Hepatocyte (in vitro differentiated cells): ENCODE results near the gene MAB21L4. TPM values are rescaled to one million over a fixed set of nuclear protein-coding genes. Genes with fewer than 3 reads are reported as not detected.

ENCODE experiments used
- DNase-seq: peaks from one replicate; pipeline ENCODE4 v3.0.0-alpha.2; 2016; ENCODE audit warnings: low spot score
- H2AFZ ChIP-seq: fragments of 200-600 bp; sonication (generic); 2 replicates; pipeline ENCODE4 v1.6.0; 2016; ENCODE audit warnings: antibody characterized with exemption, mild to moderate bottlenecking
- H3K27ac ChIP-seq: fragments of 200-600 bp; sonication (generic); 2 replicates; pipeline ENCODE4 v1.5.1; 2016; ENCODE audit warnings: mild to moderate bottlenecking
- H3K27me3 ChIP-seq: fragments of 200-600 bp; sonication (generic); 2 replicates; pipeline ENCODE4 v1.6.1; 2016
- H3K36me3 ChIP-seq: fragments of 200-600 bp; sonication (generic); replicated peaks from 2 replicates; pipeline ENCODE4 v1.5.1; 2016; ENCODE audit warnings: low read depth; ENCODE audit not compliant: insufficient read depth
- H3K4me1 ChIP-seq: fragments of 200-600 bp; sonication (generic); 2 replicates; pipeline ENCODE4 v1.5.1; 2016; ENCODE audit warnings: mild to moderate bottlenecking, moderate library complexity; ENCODE audit not compliant: insufficient read depth
- H3K4me2 ChIP-seq: fragments of 200-600 bp; sonication (generic); 2 replicates; pipeline ENCODE4 v1.6.0; 2016
- H3K4me3 ChIP-seq: fragments of 200-600 bp; sonication (generic); 2 replicates; pipeline ENCODE4 v1.5.1; 2016; ENCODE audit warnings: mild to moderate bottlenecking
- H3K79me2 ChIP-seq: fragments of 200-600 bp; sonication (generic); 2 replicates; pipeline ENCODE4 v1.6.0; 2017; ENCODE audit warnings: mild to moderate bottlenecking
- H3K9me2 ChIP-seq: fragments of 200-600 bp; sonication (generic); replicated peaks from 2 replicates; pipeline ENCODE4 v1.6.0; 2017; ENCODE audit warnings: mild to moderate bottlenecking; ENCODE audit not compliant: insufficient read depth
- H3K9me3 ChIP-seq: fragments of 200-600 bp; sonication (generic); 2 replicates; pipeline ENCODE4 v1.5.1; 2016; ENCODE audit warnings: low read depth, mild to moderate bottlenecking
- H4K20me1 ChIP-seq: fragments of 200-600 bp; sonication (generic); 2 replicates; pipeline ENCODE4 v1.6.0; 2016; ENCODE audit warnings: mild to moderate bottlenecking; ENCODE audit not compliant: insufficient read depth, poor library complexity, severe bottlenecking
- CTCF ChIP-seq: fragments of 200-600 bp; sonication (generic); IDR thresholded peaks from 2 replicates; pipeline ENCODE4 v1.5.1; 2016; ENCODE audit warnings: antibody characterized with exemption, mild to moderate bottlenecking; ENCODE audit not compliant: poor library complexity
- EZH2 ChIP-seq: fragments of 200-600 bp; sonication (generic); IDR thresholded peaks from 2 replicates; pipeline ENCODE4 v1.6.1; 2016; ENCODE audit warnings: antibody characterized with exemption, mild to moderate bottlenecking, borderline replicate concordance
- EZH2phosphoT487 ChIP-seq: fragments of 200-600 bp; sonication (generic); IDR thresholded peaks from one replicate; pipeline ENCODE4 v1.6.1; 2018; ENCODE audit warnings: antibody characterized with exemption, mild to moderate bottlenecking, low read depth, moderate library complexity; ENCODE audit not compliant: unreplicated experiment, severe bottlenecking
- WGBS: methylation state at CpG from one replicate; pipeline ENCODE4 v1.1.6; 2016; ENCODE audit warnings: low lambda C conversion rate; ENCODE audit errors: missing lambda C conversion rate; 5-methylcytosine and 5-hydroxymethylcytosine counted together
- polyA plus RNA-seq: library from polyadenylated mRNA; unstranded; fragments of >200 nt; fragmentation: Nextera tagmentation; extraction: Ambion mirVana; gene quantifications from 2 replicates; pipeline ENCODE4 v1.2.1, GENCODE V29; 2016
- total RNA-seq: library from RNA; depleted of rRNA; stranded (reverse); fragments of >200 nt; gene quantifications from 2 replicates; pipeline ENCODE4 v1.2.3, GENCODE V29; 2014

MAB21L4 gene
- total and polyA plus RNA-seq, 2 experiments from 2014 or later: 11.5 to 34.5 TPM

DNA sequence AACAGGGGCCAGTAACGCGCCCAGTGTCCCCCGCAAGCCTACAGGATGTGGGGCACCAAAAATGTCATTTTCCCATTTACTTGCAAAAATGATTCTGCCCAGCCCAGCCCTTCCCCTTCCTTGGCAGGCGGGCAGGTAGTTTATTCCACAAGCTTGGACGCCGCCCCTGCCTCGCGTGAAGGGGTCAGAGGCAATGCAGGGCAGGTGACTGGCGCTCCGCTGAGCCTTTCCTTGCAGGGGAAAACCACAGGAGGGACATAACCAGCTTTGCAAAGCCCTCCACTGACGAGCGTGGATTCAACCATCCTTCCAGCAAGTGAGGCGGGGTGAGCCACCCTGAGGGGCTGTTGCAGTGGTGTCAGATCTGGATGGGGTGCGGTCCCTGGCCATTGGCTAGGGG is 5.3 kb downstream of the MAB21L4 start:
- 98% methylated on average over 14 of the region's 14 CpGs for WGBS
- Histone ChIP-seq H3K27me3 (no peaks in the 10 kb centered on the region), H3K9me3 (no peaks in the 10 kb centered on the region), H3K36me3 (no peaks in the 10 kb centered on the region), H2AFZ (no peak overlapping the region), H3K27ac (no peak overlapping the region), H3K4me3 (no peak overlapping the region), H3K4me2 (no peak overlapping the region), H3K9me2 (no peaks in the 10 kb centered on the region), H4K20me1 (no peaks in the 10 kb centered on the region), H3K79me2 (no peaks in the 10 kb centered on the region), H3K4me1 (peaks cover 20% of the 10 kb centered on the region)
- DNase-seq: no peak
- no peak for TF ChIP-seq CTCF
- TF ChIP-seq EZH2: no peak
- no peak for TF ChIP-seq EZH2phosphoT487

DNA sequence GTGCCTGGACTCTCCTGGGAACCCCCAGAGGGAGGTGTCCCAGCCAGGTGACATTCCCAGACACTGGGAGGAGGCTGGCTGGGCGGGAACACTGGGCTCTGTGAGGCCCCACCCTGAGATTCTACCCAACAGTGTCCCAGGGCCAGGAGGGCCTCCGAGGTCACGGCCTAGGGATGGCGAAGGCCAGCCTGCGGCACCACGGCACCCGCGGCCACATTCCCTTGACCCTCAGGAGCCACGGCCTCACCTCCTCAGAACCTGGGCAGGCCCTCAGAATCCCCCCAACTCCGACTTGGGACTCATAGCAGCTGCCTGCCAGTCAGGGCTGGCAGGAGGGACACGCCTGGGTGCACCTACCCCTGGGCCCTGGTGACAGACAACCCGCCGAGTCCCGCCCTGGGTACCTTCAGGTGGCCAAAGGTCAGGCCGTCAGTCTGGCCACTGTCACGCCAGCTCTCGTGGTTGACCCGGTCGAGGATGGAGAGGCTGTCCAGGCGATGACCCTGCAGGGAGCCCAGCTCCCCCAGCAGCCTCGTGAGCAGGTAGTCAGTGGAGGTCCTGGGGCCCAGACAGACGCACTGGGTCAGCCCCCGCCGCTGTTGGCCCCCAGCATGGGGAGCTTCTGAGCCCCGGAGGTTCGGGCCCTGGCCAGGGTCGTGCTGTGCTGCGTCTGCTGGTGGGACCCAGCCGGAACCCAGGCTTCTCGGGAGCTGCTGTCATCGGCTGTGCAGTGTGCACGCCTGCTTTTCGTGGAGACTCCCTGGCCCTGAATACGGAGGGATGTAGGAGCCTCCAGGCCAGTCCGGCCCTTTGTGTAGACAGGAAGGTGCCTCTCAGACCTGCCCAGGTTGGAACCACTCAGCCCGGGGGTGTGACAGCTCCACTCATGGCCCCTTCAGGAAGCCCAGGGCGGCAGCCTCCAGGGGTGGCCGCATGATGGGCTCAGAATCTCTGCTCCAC is 6.1 kb downstream of the MAB21L4 start:
- no peak overlapping the region for H3K4me3 ChIP-seq
- TF ChIP-seq EZH2phosphoT487 (no peak), EZH2 (no peak), CTCF (no peak)
- WGBS: 85% methylated on average over 38 of the region's 38 CpGs
- H3K4me2 ChIP-seq: no peak overlapping the region
- no peaks in the 10 kb centered on the region for H3K9me2 ChIP-seq
- H3K4me1 ChIP-seq: peaks cover 18% of the 10 kb centered on the region
- H3K36me3 ChIP-seq: no peaks in the 10 kb centered on the region
- H3K27ac ChIP-seq: no peak overlapping the region
- H4K20me1 ChIP-seq: no peaks in the 10 kb centered on the region
- H2AFZ ChIP-seq: no peak overlapping the region
- H3K27me3 ChIP-seq: no peaks in the 10 kb centered on the region
- H3K79me2 ChIP-seq: no peaks in the 10 kb centered on the region
- DNase-seq: no peak
- H3K9me3 ChIP-seq: no peaks in the 10 kb centered on the region

- 85% methylated on average over 9 of the region's 11 CpGs for WGBS
- H3K9me3 ChIP-seq: no peaks in the 10 kb centered on the region
- no peak overlapping the region for H3K4me2 ChIP-seq
- no peaks in the 10 kb centered on the region for H3K9me2 ChIP-seq
- no peak overlapping the region for H3K4me3 ChIP-seq
- no peaks in the 10 kb centered on the region for H3K27me3 ChIP-seq
- no peaks in the 10 kb centered on the region for H3K79me2 ChIP-seq
- H2AFZ ChIP-seq: no peak overlapping the region
- H3K4me1 ChIP-seq: peaks cover 15% of the 10 kb centered on the region
- no peak for TF ChIP-seq EZH2
- TF ChIP-seq CTCF: no peak
- TF ChIP-seq EZH2phosphoT487: no peak
- no peaks in the 10 kb centered on the region for H3K36me3 ChIP-seq
- no peak for DNase-seq
- no peaks in the 10 kb centered on the region for H4K20me1 ChIP-seq
- no peak overlapping the region for H3K27ac ChIP-seq
Observed at GRCh38 chr2:240888890-240889573, 6.9 kb downstream of the MAB21L4 start.
